ENCODE measurements around the gene INPP4A. TPM values are rescaled to one million over a fixed set of nuclear protein-coding genes. Genes with fewer than 3 reads are reported as not detected.

Gene INPP4A
- polyA plus RNA-seq, 2 of the 4 experiments (the other 2 are of a cell fraction), result 9.4 to 16.0 TPM

- ChIA-PET CTCF (interaction anchor here (1.5 kb wide), 1 partner anchor 88 kb away, joined by 4 read pairs; no protein-coding TSS in a partner anchor), POLR2A (no interaction called here)
- ATAC-seq (no peak), DNase-seq (ENCODE audit: low read depth in 1 of 2, low spot score in 1 of 2) (no peak), FAIRE-seq (no peak)
- Histone ChIP-seq H3K9me3 (peaks cover 7% of the 10 kb centered on the region; the same call in 1 of the 3 replicates), H3K4me3 (no peak overlapping the region), H3K4me1 (0 out of 3 replicates have a peak, but pooled peaks cover 6% of the 10 kb centered on the region), H3K27ac (no peak overlapping the region), H3K4me2 (no peak overlapping the region)
- TF ChIP-seq HOXB13 (CRISPR knock-in tag; IDR thresholded peaks at IDR 0.05; ENCODE audit: low read depth), result no peak
- no peak for TF ChIP-seq FOSL2 (IDR thresholded peaks at IDR 0.05)
- TF ChIP-seq FOSL2 (CRISPR knock-in tag; IDR thresholded peaks at IDR 0.05), result no peak
- TF ChIP-seq CHD2 (IDR thresholded peaks at IDR 0.05; ENCODE audit: low read length, partially characterized antibody), result no peak
- TF ChIP-seq CBX8 (IDR thresholded peaks at IDR 0.05), result no peak
- TF ChIP-seq HEYL (CRISPR knock-in tag; IDR thresholded peaks at IDR 0.05), result no peak
- TF ChIP-seq PHF8 (IDR thresholded peaks at IDR 0.05; ENCODE audit: borderline replicate concordance, low read depth), result no peak
- TF ChIP-seq EP300 (IDR thresholded peaks at IDR 0.05), result no peak
- no peak for TF ChIP-seq SMC3 (IDR thresholded peaks at IDR 0.05)
- no peak for TF ChIP-seq ATOH8 (CRISPR knock-in tag; IDR thresholded peaks at IDR 0.05; ENCODE audit: low read depth)
- TF ChIP-seq POLR2AphosphoS2 (conservative IDR thresholded peaks at IDR 0.05; ENCODE audit: low read length), result no peak
- no peak for TF ChIP-seq TP53 (CRISPR knock-in tag; IDR thresholded peaks at IDR 0.05)
- WGBS (ENCODE audit: missing lambda C conversion rate), result 92% methylated on average over 4 of the region's 4 CpGs
Measured at GRCh38 chr2:98501223-98501622, 56.6 kb downstream of the INPP4A start.

GRCh38 chr2:98501876-98502275 lies 57.2 kb downstream of the INPP4A start:
- TF ChIP-seq FOSB (CRISPR knock-in tag; IDR thresholded peaks at IDR 0.05) (no peak), RAD21 (conservative IDR thresholded peaks at IDR 0.05 in 1 of 2, IDR thresholded peaks at IDR 0.05 in 1 of 2) (no peak), JUN (IDR thresholded peaks at IDR 0.05) (no peak), USF2 (IDR thresholded peaks at IDR 0.05) (no peak), EHMT2 (IDR thresholded peaks at IDR 0.05; ENCODE audit: low read depth) (no peak), ZFP36 (IDR thresholded peaks at IDR 0.05; ENCODE audit: borderline replicate concordance, partially characterized antibody) (no peak), FOXS1 (CRISPR knock-in tag; IDR thresholded peaks at IDR 0.05) (no peak), BHLHE40 (IDR thresholded peaks at IDR 0.05; ENCODE audit: low read depth, low read length) (no peak), CHD2 (IDR thresholded peaks at IDR 0.05; ENCODE audit: low read length, partially characterized antibody) (no peak), HOXB13 (CRISPR knock-in tag; IDR thresholded peaks at IDR 0.05; ENCODE audit: low read depth) (no peak), RARB (CRISPR knock-in tag; IDR thresholded peaks at IDR 0.05) (no peak), ZNF302 (CRISPR knock-in tag; IDR thresholded peaks at IDR 0.05) (no peak), KDM1A (IDR thresholded peaks at IDR 0.05; ENCODE audit: low read depth) (no peak), HMGXB4 (CRISPR knock-in tag; IDR thresholded peaks at IDR 0.05; ENCODE audit: borderline replicate concordance) (no peak), RFX5 (IDR thresholded peaks at IDR 0.05) (no peak), CTCF (IDR thresholded peaks at IDR 0.05) (no peak)
- Histone ChIP-seq H3K4me1 (0 out of 3 replicates have a peak, but pooled peaks cover 6% of the 10 kb centered on the region), H3K4me2 (no peak overlapping the region), H3K4me3 (no peak overlapping the region), H3K27ac (no peak overlapping the region), H3K9me3 (peaks cover 5% of the 10 kb centered on the region; the same call in 1 of the 3 replicates)
- ChIA-PET POLR2A (no interaction called here), CTCF (interaction anchor here (1.5 kb wide), 1 partner anchor 88 kb away, joined by 4 read pairs; no protein-coding TSS in a partner anchor)
- no peak for FAIRE-seq
- WGBS (ENCODE audit: missing lambda C conversion rate), result 91% methylated on average over 3 of the region's 3 CpGs
- no peak for ATAC-seq
- no peak for DNase-seq (ENCODE audit: low read depth in 1 of 2, low spot score in 1 of 2)
